Caco-2 (cell line): ENCODE results near the gene ATF6. TPM values are rescaled to one million over a fixed set of nuclear protein-coding genes. Genes with fewer than 3 reads are reported as not detected.
"Not testable (repeated sequence)": the region's sequence is repeated elsewhere in the genome, so short reads cannot be mapped to it uniquely, and the experiment has no call there.

Experiments used
- BruUV-seq: library from RNA; stranded (reverse); fragments of 400-500 nt; replicated peaks from 2 replicates; lab custom pipeline; 2021; lab: Mats Ljungman, UMichigan
- CTCF ChIA-PET: fragments of 300-600 bp; sonication (Branson Sonifier 250); formaldehyde crosslinking; loops from one replicate; lab custom pipeline; 2022; ENCODE audit warnings: antibody characterized with exemption; lab: Charles Lee
- POLR2A ChIA-PET: fragments of 300-600 bp; sonication (Branson Sonifier 250); formaldehyde crosslinking; loops from one replicate; lab custom pipeline; 2022; ENCODE audit warnings: antibody characterized with exemption; lab: Charles Lee
- DNase-seq, 2 experiments: peaks; one replicate each; pipeline versions ENCODE4 v3.0.0 to v3.0.0-alpha.2; 2020 to 2022
- H3K27me3 ChIP-seq: replicated peaks from 2 replicates; pipeline ENCODE4 v1.6.0; 2011; ENCODE audit warnings: low read length; ENCODE audit not compliant: control insufficient read depth, insufficient read depth
- H3K36me3 ChIP-seq: 2 replicates; pipeline ENCODE4 v1.5.1; 2011; ENCODE audit warnings: low read length; ENCODE audit not compliant: control insufficient read depth, insufficient read depth
- H3K4me1 ChIP-seq: fragments of 250-450 bp; sonication (Bioruptor Pico); 2 replicates; pipeline ENCODE4 v1.5.1; 2020; ENCODE audit warnings: mild to moderate bottlenecking
- H3K4me3 ChIP-seq: 2 replicates; pipeline ENCODE4 v1.5.1; 2011; ENCODE audit warnings: low read depth, mild to moderate bottlenecking, control low read depth, low read length
- H3K9me3 ChIP-seq: fragments of 250-450 bp; sonication (Bioruptor Pico); 2 replicates; pipeline ENCODE4 v1.5.1; 2020; ENCODE audit warnings: mild to moderate bottlenecking, moderate library complexity
- H3K27ac Mint-ChIP-seq: one replicate; pipeline ENCODE4 v1.8.0; 2022; ENCODE audit warnings: mixed read lengths; ENCODE audit not compliant: unreplicated experiment
- H3K27me3 Mint-ChIP-seq: one replicate; pipeline ENCODE4 v1.8.0; 2022; ENCODE audit warnings: mixed read lengths; ENCODE audit not compliant: insufficient read depth, unreplicated experiment
- H3K36me3 Mint-ChIP-seq: one replicate; pipeline ENCODE4 v1.8.0; 2022; ENCODE audit warnings: mild to moderate bottlenecking, mixed read lengths; ENCODE audit not compliant: insufficient read depth, unreplicated experiment
- H3K4me1 Mint-ChIP-seq: one replicate; pipeline ENCODE4 v1.8.0; 2022; ENCODE audit warnings: low read depth, mixed read lengths; ENCODE audit not compliant: unreplicated experiment
- H3K4me3 Mint-ChIP-seq: one replicate; pipeline ENCODE4 v1.8.0; 2022; ENCODE audit warnings: mild to moderate bottlenecking, moderate library complexity, mixed read lengths; ENCODE audit not compliant: unreplicated experiment
- H3K9me3 Mint-ChIP-seq: one replicate; pipeline ENCODE4 v1.8.0; 2022; ENCODE audit warnings: mixed read lengths; ENCODE audit not compliant: unreplicated experiment
- CTCF ChIP-seq, 2 experiments: fragments of 200-600 bp in 1 of 2; IDR thresholded peaks; 1 replicate in 1 of 2; 2 replicates in 1 of 2; pipeline versions ENCODE4 v1.5.1 to v1.8.0; 2011 to 2022; ENCODE audit warnings: antibody characterized with exemption in 1 of 2, control low read depth in 1 of 2, inconsistent platforms in 1 of 2, low read depth in 1 of 2, low read length in 1 of 2, mild to moderate bottlenecking in 1 of 2, moderate library complexity in 1 of 2; ENCODE audit not compliant: insufficient read depth in 1 of 2, severe bottlenecking in 1 of 2, unreplicated experiment in 1 of 2
- intact Hi-C: fragments of 100-400 bp; cut with micrococcal nuclease; formaldehyde crosslinking; loops from one replicate; pipeline ENCODE4 v1.10.0; 2022; ENCODE audit not compliant: unreplicated experiment
- total RNA-seq: library from RNA; stranded (reverse); gene quantifications from 2 replicates; pipeline ENCODE4 v1.2.3, GENCODE V29; 2022

ATF6 gene
- total RNA-seq, 1 experiment from 2014 or later = 16.4 TPM

- TF ChIP-seq CTCF (IDR thresholded peaks at IDR 0.05; ENCODE audit: insufficient read depth in 1 of 2, low read depth in 1 of 2, low read length in 1 of 2, severe bottlenecking in 1 of 2, unreplicated experiment in 1 of 2) = peak; percentile 61 to 64
- peaks cover 5% of the 10 kb centered on the region; the same call in 1 of the 2 replicates for H3K4me1 ChIP-seq
- DNase-seq = peak in 1 of 2 experiments; percentile 62
- no peak overlapping the region for H3K4me3 ChIP-seq
- H3K4me3 Mint-ChIP-seq = peak overlapping the region; percentile 94
- H3K36me3 ChIP-seq = no peaks in the 10 kb centered on the region
- H3K36me3 Mint-ChIP-seq = peaks cover 16% of the 10 kb centered on the region
- no peaks in the 10 kb centered on the region for H3K9me3 ChIP-seq
- no peaks in the 10 kb centered on the region for H3K9me3 Mint-ChIP-seq
- no peaks in the 10 kb centered on the region for H3K27me3 ChIP-seq
- ChIA-PET POLR2A (no interaction called here), CTCF (no interaction called here)
- no peaks in the 10 kb centered on the region for H3K27me3 Mint-ChIP-seq
- BruUV-seq = no TSS peak
- H3K27ac Mint-ChIP-seq = peak overlapping the region; percentile 54
- intact Hi-C loops = no loop called here
- H3K4me1 Mint-ChIP-seq = peaks cover 9% of the 10 kb centered on the region
Observed at GRCh38 chr1:161763522-161764098, 2.5 kb upstream of the ATF6 start.

GRCh38 chr1:161768461-161768860 lies 2.3 kb downstream of the ATF6 start:
- intact Hi-C loops = no loop called here
- ChIA-PET CTCF (no interaction called here), POLR2A (interaction anchor here (1.6 kb wide), 1 partner anchor 19 kb away, joined by 6 read pairs; the partner anchor contains the start of gene DUSP12)
- no peaks in the 10 kb centered on the region for H3K9me3 ChIP-seq
- no peak overlapping the region for H3K4me3 ChIP-seq
- no peak overlapping the region for H3K27ac Mint-ChIP-seq
- no peak for TF ChIP-seq CTCF (IDR thresholded peaks at IDR 0.05; ENCODE audit: insufficient read depth in 1 of 2, low read depth in 1 of 2, low read length in 1 of 2, severe bottlenecking in 1 of 2, unreplicated experiment in 1 of 2)
- BruUV-seq = no TSS peak
- no peak for DNase-seq
- H3K27me3 ChIP-seq = no peaks in the 10 kb centered on the region
- no peaks in the 10 kb centered on the region for H3K27me3 Mint-ChIP-seq
- H3K9me3 Mint-ChIP-seq = no peaks in the 10 kb centered on the region
- peaks cover 12% of the 10 kb centered on the region for H3K36me3 Mint-ChIP-seq
- H3K4me1 ChIP-seq = peaks cover 5% of the 10 kb centered on the region; the same call in 1 of the 2 replicates
- no peaks in the 10 kb centered on the region for H3K36me3 ChIP-seq
- peaks cover 7% of the 10 kb centered on the region for H3K4me1 Mint-ChIP-seq
- no peak overlapping the region for H3K4me3 Mint-ChIP-seq

- Mint-ChIP-seq H3K4me3 (no peak overlapping the region), H3K27me3 (no peaks in the 10 kb centered on the region), H3K36me3 (peaks cover 7% of the 10 kb centered on the region), H3K4me1 (peaks cover under 1% of the 10 kb centered on the region), H3K9me3 (no peaks in the 10 kb centered on the region), H3K27ac (no peak overlapping the region)
- intact Hi-C loops = no loop called here
- Histone ChIP-seq H3K27me3 (no peaks in the 10 kb centered on the region), H3K4me1 (no peaks in the 10 kb centered on the region), H3K9me3 (no peaks in the 10 kb centered on the region), H3K4me3 (no peak overlapping the region), H3K36me3 (no peaks in the 10 kb centered on the region)
- POLR2A ChIA-PET = no interaction called here
- CTCF ChIA-PET = no interaction called here
- no TSS peak for BruUV-seq
- no peak for TF ChIP-seq CTCF (IDR thresholded peaks at IDR 0.05; ENCODE audit: insufficient read depth in 1 of 2, low read depth in 1 of 2, low read length in 1 of 2, severe bottlenecking in 1 of 2, unreplicated experiment in 1 of 2)
- no peak for DNase-seq
Observed at GRCh38 chr1:161768986-161769672, 3.0 kb downstream of the ATF6 start.

- H3K4me3 Mint-ChIP-seq, DNase-seq, POLR2A ChIA-PET, H3K27ac Mint-ChIP-seq, CTCF ChIA-PET, H3K36me3 Mint-ChIP-seq, H3K9me3 Mint-ChIP-seq, H3K27me3 Mint-ChIP-seq, H3K4me3 ChIP-seq, H3K4me1 ChIP-seq, H3K27me3 ChIP-seq, BruUV-seq, intact Hi-C loops, H3K9me3 ChIP-seq, H3K36me3 ChIP-seq, H3K4me1 Mint-ChIP-seq: not testable (repeated sequence)
Observed at GRCh38 chr1:161769673-161770045, 3.5 kb downstream of the ATF6 start.
